HFF-Myc (cell line): Measurements from ENCODE around the gene TNIK.
A peak's percentile ranks its signal among the peaks of the same experiment; 100 is the strongest.

Experiments used
- DNase-seq: peaks from one replicate; pipeline ENCODE4 v3.0.0-alpha.2; 2011; ENCODE audit warnings: low read depth; ENCODE audit errors: extremely low read depth
- H3K4me3 ChIP-seq: replicated peaks from 2 replicates; pipeline ENCODE4 v1.5.1; 2011; ENCODE audit warnings: low read depth, mild to moderate bottlenecking, control low read depth, low read length
- CTCF ChIP-seq: IDR thresholded peaks from 2 replicates; pipeline ENCODE4 v1.5.1; 2012; ENCODE audit warnings: mild to moderate bottlenecking, low read depth, low read length, control low read depth; ENCODE audit errors: missing control alignments

TNIK gene

GRCh38 chr3:171055336-171056178 lies 404.6 kb downstream of the TNIK start:
- TF ChIP-seq CTCF = no peak
- no peak overlapping the region for H3K4me3 ChIP-seq
- DNase-seq = no peak

DNA sequence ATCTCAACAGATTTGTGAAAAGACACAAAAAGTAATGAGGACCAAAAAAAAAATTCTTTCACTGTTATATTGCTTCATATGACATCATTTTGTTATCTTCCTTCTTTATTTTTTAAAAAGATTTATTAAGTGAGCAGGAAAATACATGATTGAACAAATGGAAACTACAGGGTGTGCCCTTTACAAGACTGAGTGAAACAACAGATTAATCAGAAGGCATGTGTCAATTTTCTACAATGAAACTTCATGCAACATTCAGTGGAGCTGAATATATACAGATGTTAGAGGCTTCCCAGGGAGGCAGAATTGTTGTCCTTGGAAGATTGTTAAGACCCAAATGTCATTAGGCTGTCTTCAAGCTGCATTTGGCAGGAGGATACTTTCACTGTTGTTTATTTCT lies 405.3 kb downstream of the TNIK start:
- TF ChIP-seq CTCF = no peak
- H3K4me3 ChIP-seq = no peak overlapping the region
- DNase-seq = no peak

DNA sequence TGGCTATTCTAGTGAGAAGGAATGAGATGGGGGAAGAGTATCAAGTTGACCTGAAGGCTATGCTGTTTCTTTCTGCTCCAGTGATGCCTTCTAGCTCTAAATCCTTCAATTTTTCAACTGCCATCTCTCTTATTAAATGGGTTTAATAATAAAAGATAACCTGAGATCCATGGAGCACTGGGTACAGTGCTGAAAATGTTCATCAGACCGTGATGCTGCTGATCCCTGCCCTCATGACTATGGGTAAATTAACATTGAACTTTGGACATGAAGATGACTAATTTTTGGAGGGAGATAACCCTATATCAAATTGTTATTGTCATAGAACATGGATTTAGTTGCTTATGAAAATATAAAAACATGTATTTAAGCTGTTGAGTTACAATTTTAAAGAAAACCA lies 406.0 kb downstream of the TNIK start:
- no peak for TF ChIP-seq CTCF
- no peak overlapping the region for H3K4me3 ChIP-seq
- no peak for DNase-seq

GRCh38 chr3:171049861-171050444 lies 410.3 kb downstream of the TNIK start:
- no peak overlapping the region for H3K4me3 ChIP-seq
- peak; percentile 24 for DNase-seq
- TF ChIP-seq CTCF = peak; percentile 56

GRCh38 chr3:171046760-171047159 lies 413.4 kb downstream of the TNIK start:
- no peak for DNase-seq
- no peak overlapping the region for H3K4me3 ChIP-seq
- no peak for TF ChIP-seq CTCF

GRCh38 chr3:171044835-171045793 lies 415.1 kb downstream of the TNIK start:
- DNase-seq = peak; percentile 15
- H3K4me3 ChIP-seq = no peak overlapping the region
- TF ChIP-seq CTCF = no peak
